Gastroesophageal sphincter (tissue), 4 donors: ENCODE data around the gene RPIA. TPM values are rescaled to one million over a fixed set of nuclear protein-coding genes. Genes with fewer than 3 reads are reported as not detected.

Source experiments
- ATAC-seq: fragments of 150-250 bp; one replicate; pipeline ENCODE4 v1.9.1; 2016; ENCODE audit warnings: mild to moderate bottlenecking, moderate library complexity
- H3K27ac ChIP-seq, 4 donors: fragments of 200-600 bp; sonication (generic) in 3 of 4; 1 replicate in 3 of 4; 2 replicates in 1 of 4; pipeline ENCODE4 v1.5.1; 2016 to 2019
- H3K27me3 ChIP-seq: fragments of 200-600 bp; sonication (generic); one replicate; pipeline ENCODE4 v1.5.1; 2019
- H3K36me3 ChIP-seq, 2 donors: fragments of 200-600 bp; sonication (generic); one replicate each; pipeline ENCODE4 v1.5.1; 2019; ENCODE audit warnings: control low read depth in 1 of 2
- H3K4me1 ChIP-seq, 3 donors: fragments of 200-600 bp; sonication (generic); 1 replicate in 2 of 3; 2 replicates in 1 of 3; pipeline ENCODE4 v1.5.1; 2016 to 2019; ENCODE audit warnings: control low read depth in 2 of 3
- H3K4me3 ChIP-seq, 2 donors: fragments of 200-600 bp; sonication (generic); one replicate each; pipeline ENCODE4 v1.5.1; 2019; ENCODE audit warnings: mild to moderate bottlenecking in 1 of 2, moderate library complexity in 1 of 2
- H3K9me3 ChIP-seq, 3 donors: fragments of 200-600 bp; sonication (generic); one replicate each; pipeline ENCODE4 v1.5.1; 2017 to 2019; ENCODE audit warnings: control low read depth in 2 of 3
- CTCF ChIP-seq, 4 experiments: fragments of 200-600 bp in 2 of 4; fragments of 450-650 bp in 2 of 4; sonication (generic) in 1 of 4; IDR thresholded peaks; one replicate each; pipeline ENCODE4 v1.5.1; 2017 to 2019; ENCODE audit warnings: antibody characterized with exemption in 4 of 4, mild to moderate bottlenecking in 2 of 4, moderate library complexity in 2 of 4
- EP300 ChIP-seq: sonication (generic); formaldehyde crosslinking; IDR thresholded peaks from one replicate; pipeline ENCODE4 v1.6.1; 2017; ENCODE audit warnings: antibody characterized with exemption, mild to moderate bottlenecking
- POLR2A ChIP-seq, 2 donors: fragments of 450-650 bp; IDR thresholded peaks; one replicate each; pipeline ENCODE4 v1.6.1; 2017; ENCODE audit warnings: antibody characterized with exemption in 2 of 2, mild to moderate bottlenecking in 2 of 2, moderate library complexity in 1 of 2
- POLR2AphosphoS5 ChIP-seq: sonication (generic); formaldehyde crosslinking; IDR thresholded peaks from one replicate; pipeline ENCODE4 v1.6.1; 2017; ENCODE audit warnings: antibody characterized with exemption
- WGBS, 2 donors: methylation state at CpG; one replicate each; pipeline ENCODE4 v1.1.5; 2018; ENCODE audit warnings: low coverage in 1 of 2; 5-methylcytosine and 5-hydroxymethylcytosine counted together
- total RNA-seq, 4 donors: library from RNA; depleted of rRNA; stranded (reverse); fragments of >200 nt; gene quantifications; one replicate each; pipeline ENCODE4 v1.1.0, GENCODE V29; 2016

The RPIA gene
- total RNA-seq, 4 donors from 2014 or later = 4.4 to 7.7 (median 6.6) TPM

- Histone ChIP-seq H3K4me1 (no peaks in the 10 kb centered on the region), H3K27ac (no peak overlapping the region), H3K9me3 (no peaks in the 10 kb centered on the region), H3K36me3 (no peaks in the 10 kb centered on the region), H3K27me3 (no peaks in the 10 kb centered on the region), H3K4me3 (no peak overlapping the region)
- 77 to 100% methylated on average over 1 to 2 of the region's 2 CpGs for WGBS, 2 donors
- no peak for TF ChIP-seq EP300
- TF ChIP-seq CTCF (IDR thresholded peaks at IDR 0.05) = no peak
- no peak for TF ChIP-seq POLR2A (IDR thresholded peaks at IDR 0.05)
- TF ChIP-seq POLR2AphosphoS5 = no peak
- no peak for ATAC-seq
Observed at GRCh38 chr2:88683160-88684021, 8.1 kb upstream of the RPIA start.

GRCh38 chr2:88684519-88684918 is 7.0 kb upstream of the RPIA start:
- H3K4me1 ChIP-seq = no peaks in the 10 kb centered on the region
- H3K27me3 ChIP-seq = no peaks in the 10 kb centered on the region
- H3K4me3 ChIP-seq = no peak overlapping the region
- H3K9me3 ChIP-seq = no peaks in the 10 kb centered on the region
- WGBS, 2 donors = 67% methylated on average over 1 to 2 of the region's 2 CpGs
- no peaks in the 10 kb centered on the region for H3K36me3 ChIP-seq
- no peak overlapping the region for H3K27ac ChIP-seq
- no peak for TF ChIP-seq POLR2A (IDR thresholded peaks at IDR 0.05)
- no peak for TF ChIP-seq CTCF (IDR thresholded peaks at IDR 0.05)
- no peak for TF ChIP-seq EP300
- no peak for TF ChIP-seq POLR2AphosphoS5
- no peak for ATAC-seq

DNA sequence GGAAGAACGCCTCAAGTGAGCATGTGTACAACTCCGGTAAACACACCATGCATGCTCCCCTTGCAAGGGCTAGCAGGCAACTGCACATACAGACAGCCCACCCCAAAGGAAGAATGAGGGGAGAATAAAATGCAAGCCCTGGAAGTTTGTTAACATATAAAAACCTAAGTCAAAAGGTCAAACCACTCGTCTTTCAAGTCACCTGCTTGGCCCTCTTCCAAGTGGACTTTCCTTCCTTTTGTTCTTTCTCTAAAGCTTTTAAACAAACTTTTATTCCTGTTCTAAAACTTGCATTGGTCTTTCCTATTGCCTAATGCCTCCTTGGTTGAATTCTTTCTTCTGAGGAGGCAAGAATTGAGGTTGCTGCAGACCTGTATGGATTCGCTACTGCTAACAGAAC is 5.2 kb upstream of the RPIA start:
- Histone ChIP-seq H3K9me3 (no peaks in the 10 kb centered on the region), H3K27me3 (no peaks in the 10 kb centered on the region), H3K4me3 (no peak overlapping the region), H3K27ac (no peak overlapping the region), H3K4me1 (peaks cover 0 to 12% (median 4%) of the 10 kb centered on the region in 3 donors), H3K36me3 (no peaks in the 10 kb centered on the region)
- ATAC-seq = no peak
- WGBS, 2 donors = 80 to 85% methylated on average over 4 of the region's 4 CpGs
- TF ChIP-seq POLR2A (IDR thresholded peaks at IDR 0.05) = no peak
- TF ChIP-seq EP300 = no peak
- TF ChIP-seq POLR2AphosphoS5 = no peak
- no peak for TF ChIP-seq CTCF (IDR thresholded peaks at IDR 0.05)

DNA sequence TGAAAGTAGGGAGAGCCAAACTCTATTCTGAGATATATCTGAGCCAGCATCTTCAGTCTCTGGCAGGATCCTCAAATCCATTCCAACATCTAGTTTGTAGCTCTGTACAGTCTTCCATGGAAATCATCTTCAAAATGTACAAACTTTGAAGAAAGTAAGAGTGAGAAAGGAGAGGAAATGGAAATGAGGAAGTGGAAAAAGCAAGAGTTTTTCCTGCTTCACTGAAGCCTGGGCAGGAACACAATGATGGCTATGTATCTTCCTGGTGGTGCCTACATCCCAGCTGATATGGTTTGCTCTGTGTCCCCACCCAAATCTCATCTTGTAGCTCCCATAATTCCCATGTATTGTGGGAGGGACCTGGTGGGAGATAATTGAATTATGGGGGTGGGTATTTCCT is 4.1 kb upstream of the RPIA start:
- H3K4me3 ChIP-seq = no peak overlapping the region
- H3K4me1 ChIP-seq = peaks cover 0 to 15% (median 4%) of the 10 kb centered on the region in 3 donors
- H3K9me3 ChIP-seq = no peaks in the 10 kb centered on the region
- no peaks in the 10 kb centered on the region for H3K27me3 ChIP-seq
- H3K36me3 ChIP-seq = no peaks in the 10 kb centered on the region
- no peak for ATAC-seq
- no peak overlapping the region for H3K27ac ChIP-seq
- TF ChIP-seq POLR2AphosphoS5 (no peak), EP300 (no peak), CTCF (IDR thresholded peaks at IDR 0.05) (no peak), POLR2A (IDR thresholded peaks at IDR 0.05) (no peak)
